ENCODE measurements around the gene FILIP1L. TPM values are rescaled to one million over a fixed set of nuclear protein-coding genes. Genes with fewer than 3 reads are reported as not detected.
A peak's percentile ranks its signal among the peaks of the same experiment; 100 is the strongest.

Gene FILIP1L
- total and polyA plus RNA-seq, 4 experiments from 2014 or later = 0.32 TPM; not detected in 3

- no peaks in the 10 kb centered on the region for H3K27me3 Mint-ChIP-seq
- H3K9me3 Mint-ChIP-seq = peaks cover 3 to 31% (median 20%) of the 10 kb centered on the region in 8 donors
- Histone ChIP-seq H3K36me3 (ENCODE audit: insufficient read depth, low read length) (no peaks in the 10 kb centered on the region), H3K4me1 (ENCODE audit: insufficient read depth, low read length) (no peaks in the 10 kb centered on the region), H3K27me3 (ENCODE audit: insufficient read depth, low read length) (no peaks in the 10 kb centered on the region), H3K27ac (ENCODE audit: low read depth, low read length) (no peak overlapping the region), H3K9me3 (ENCODE audit: control insufficient read depth in 1 of 2, low read length in 2 of 2) (peaks cover 0 to 9% of the 10 kb centered on the region in 2 donors), H3K4me3 (ENCODE audit: low read length in 2 of 2) (no peak overlapping the region)
- H3K4me1 Mint-ChIP-seq = no peaks in the 10 kb centered on the region
- no peak overlapping the region for H3K4me3 Mint-ChIP-seq
- ChIA-PET CTCF (ENCODE audit: partially characterized antibody) (no interaction called here), POLR2A (ENCODE audit: partially characterized antibody) (no interaction called here)
- intact Hi-C loops (cut with micrococcal nuclease) = no loop called here
- H3K27ac Mint-ChIP-seq = no peak overlapping the region
- peaks cover 56 to 72% of the 10 kb centered on the region in 2 donors for H3K36me3 Mint-ChIP-seq
- DNase-seq = no peak
Observed at GRCh38 chr3:100155128-100155527, 40.8 kb upstream of the FILIP1L start.

GRCh38 chr3:100154171-100154570 lies 39.9 kb upstream of the FILIP1L start:
- intact Hi-C loops (cut with micrococcal nuclease) = no loop called here

GRCh38 chr3:100151024-100151707 lies 36.9 kb upstream of the FILIP1L start:
- intact Hi-C loops (cut with micrococcal nuclease) = no loop called here
- peaks cover 52 to 70% of the 10 kb centered on the region in 2 donors for H3K36me3 Mint-ChIP-seq
- H3K4me1 Mint-ChIP-seq = peaks cover 0 to 5% (median under 1%) of the 10 kb centered on the region in 4 donors
- H3K27ac Mint-ChIP-seq = no peak overlapping the region
- H3K9me3 ChIP-seq (ENCODE audit: control insufficient read depth in 1 of 2, low read length in 2 of 2) = peaks cover 0 to 9% of the 10 kb centered on the region in 2 donors
- no peaks in the 10 kb centered on the region for H3K27me3 ChIP-seq (ENCODE audit: insufficient read depth, low read length)
- no peak overlapping the region for H3K27ac ChIP-seq (ENCODE audit: low read depth, low read length)
- no peaks in the 10 kb centered on the region for H3K36me3 ChIP-seq (ENCODE audit: insufficient read depth, low read length)
- CTCF ChIA-PET (ENCODE audit: partially characterized antibody) = no interaction called here
- H3K27me3 Mint-ChIP-seq = no peaks in the 10 kb centered on the region
- H3K4me3 Mint-ChIP-seq = no peak overlapping the region
- no peak overlapping the region for H3K4me3 ChIP-seq (ENCODE audit: low read length in 2 of 2)
- DNase-seq = no peak
- POLR2A ChIA-PET (ENCODE audit: partially characterized antibody) = no interaction called here
- H3K4me1 ChIP-seq (ENCODE audit: insufficient read depth, low read length) = no peaks in the 10 kb centered on the region
- H3K9me3 Mint-ChIP-seq = peaks cover 3 to 19% (median 13%) of the 10 kb centered on the region in 8 donors

More at GRCh38 chr3:100154171-100154570, 39.9 kb upstream of the FILIP1L start:
- ChIA-PET POLR2A (ENCODE audit: partially characterized antibody) (no interaction called here), CTCF (ENCODE audit: partially characterized antibody) (no interaction called here)
- no peak overlapping the region for H3K4me3 ChIP-seq (ENCODE audit: low read length in 2 of 2)
- Mint-ChIP-seq H3K27me3 (no peaks in the 10 kb centered on the region), H3K9me3 (peaks cover 3 to 31% (median 20%) of the 10 kb centered on the region in 8 donors), H3K4me3 (no peak overlapping the region), H3K27ac (no peak overlapping the region), H3K36me3 (peaks cover 60 to 78% of the 10 kb centered on the region in 2 donors), H3K4me1 (peaks cover 0 to 1% (median under 1%) of the 10 kb centered on the region in 4 donors)
- peaks cover 0 to 9% of the 10 kb centered on the region in 2 donors for H3K9me3 ChIP-seq (ENCODE audit: control insufficient read depth in 1 of 2, low read length in 2 of 2)
- H3K27me3 ChIP-seq (ENCODE audit: insufficient read depth, low read length) = no peaks in the 10 kb centered on the region
- H3K36me3 ChIP-seq (ENCODE audit: insufficient read depth, low read length) = no peaks in the 10 kb centered on the region
- no peaks in the 10 kb centered on the region for H3K4me1 ChIP-seq (ENCODE audit: insufficient read depth, low read length)
- no peak for DNase-seq
- H3K27ac ChIP-seq (ENCODE audit: low read depth, low read length) = no peak overlapping the region

GRCh38 chr3:100150473-100150872 lies 36.2 kb upstream of the FILIP1L start:
- no peaks in the 10 kb centered on the region for H3K27me3 Mint-ChIP-seq
- H3K9me3 Mint-ChIP-seq = peaks cover 3 to 14% (median 10%) of the 10 kb centered on the region in 8 donors
- no peaks in the 10 kb centered on the region for H3K36me3 ChIP-seq (ENCODE audit: insufficient read depth, low read length)
- no peaks in the 10 kb centered on the region for H3K27me3 ChIP-seq (ENCODE audit: insufficient read depth, low read length)
- H3K4me1 ChIP-seq (ENCODE audit: insufficient read depth, low read length) = no peaks in the 10 kb centered on the region
- no peak overlapping the region for H3K4me3 ChIP-seq (ENCODE audit: low read length in 2 of 2)
- peaks cover 0 to 6% of the 10 kb centered on the region in 2 donors for H3K9me3 ChIP-seq (ENCODE audit: control insufficient read depth in 1 of 2, low read length in 2 of 2)
- ChIA-PET CTCF (ENCODE audit: partially characterized antibody) (no interaction called here), POLR2A (ENCODE audit: partially characterized antibody) (no interaction called here)
- no peak overlapping the region for H3K27ac ChIP-seq (ENCODE audit: low read depth, low read length)
- H3K4me3 Mint-ChIP-seq = no peak overlapping the region
- H3K36me3 Mint-ChIP-seq = peaks cover 51 to 65% of the 10 kb centered on the region in 2 donors
- H3K27ac Mint-ChIP-seq = no peak overlapping the region
- intact Hi-C loops (cut with micrococcal nuclease) = no loop called here
- H3K4me1 Mint-ChIP-seq = peaks cover 0 to 5% (median under 1%) of the 10 kb centered on the region in 4 donors
- no peak for DNase-seq

- Mint-ChIP-seq H3K27me3 (no peaks in the 10 kb centered on the region), H3K36me3 (peaks cover 44 to 59% of the 10 kb centered on the region in 2 donors), H3K27ac (peak overlapping the region in 2 of 7 donors; percentile 18 to 89), H3K4me3 (no peak overlapping the region), H3K9me3 (peaks cover under 1 to 9% (median 4%) of the 10 kb centered on the region in 8 donors), H3K4me1 (peaks cover 0 to 5% (median under 1%) of the 10 kb centered on the region in 4 donors)
- H3K36me3 ChIP-seq (ENCODE audit: insufficient read depth, low read length) = no peaks in the 10 kb centered on the region
- ChIA-PET POLR2A (ENCODE audit: partially characterized antibody) (no interaction called here), CTCF (ENCODE audit: partially characterized antibody) (no interaction called here)
- no peak overlapping the region for H3K4me3 ChIP-seq (ENCODE audit: low read length in 2 of 2)
- H3K4me1 ChIP-seq (ENCODE audit: insufficient read depth, low read length) = no peaks in the 10 kb centered on the region
- no peak overlapping the region for H3K27ac ChIP-seq (ENCODE audit: low read depth, low read length)
- DNase-seq = no peak
- intact Hi-C loops (cut with micrococcal nuclease) = no loop called here
- no peaks in the 10 kb centered on the region for H3K27me3 ChIP-seq (ENCODE audit: insufficient read depth, low read length)
- H3K9me3 ChIP-seq (ENCODE audit: control insufficient read depth in 1 of 2, low read length in 2 of 2) = no peaks in the 10 kb centered on the region
Observed at GRCh38 chr3:100149713-100150415, 35.6 kb upstream of the FILIP1L start.

- POLR2A ChIA-PET (ENCODE audit: partially characterized antibody) = no interaction called here
- H3K27ac Mint-ChIP-seq = peak overlapping the region in 1 of 7 donors; percentile 24
Observed at GRCh38 chr3:100149130-100149529, 34.8 kb upstream of the FILIP1L start.

GRCh38 chr3:100144255-100144866 lies 30.1 kb upstream of the FILIP1L start:
- no peak for DNase-seq
- POLR2A ChIA-PET (ENCODE audit: partially characterized antibody) = no interaction called here
- H3K27ac ChIP-seq (ENCODE audit: low read depth, low read length) = no peak overlapping the region
- Mint-ChIP-seq H3K36me3 (peaks cover 15 to 29% of the 10 kb centered on the region in 2 donors), H3K9me3 (peaks cover 0 to 20% (median 7%) of the 10 kb centered on the region in 8 donors), H3K27ac (no peak overlapping the region), H3K4me1 (peaks cover 0 to 5% (median 0%) of the 10 kb centered on the region in 4 donors), H3K27me3 (no peaks in the 10 kb centered on the region), H3K4me3 (no peak overlapping the region)
- no peaks in the 10 kb centered on the region for H3K4me1 ChIP-seq (ENCODE audit: insufficient read depth, low read length)
- H3K27me3 ChIP-seq (ENCODE audit: insufficient read depth, low read length) = no peaks in the 10 kb centered on the region
- no peaks in the 10 kb centered on the region for H3K9me3 ChIP-seq (ENCODE audit: control insufficient read depth in 1 of 2, low read length in 2 of 2)
- no peaks in the 10 kb centered on the region for H3K36me3 ChIP-seq (ENCODE audit: insufficient read depth, low read length)
- H3K4me3 ChIP-seq (ENCODE audit: low read length in 2 of 2) = no peak overlapping the region
- CTCF ChIA-PET (ENCODE audit: partially characterized antibody) = no interaction called here
- intact Hi-C loops (cut with micrococcal nuclease) = no loop called here

More at GRCh38 chr3:100149130-100149529, 34.8 kb upstream of the FILIP1L start:
- H3K27me3 ChIP-seq (ENCODE audit: insufficient read depth, low read length) = no peaks in the 10 kb centered on the region
- intact Hi-C loops (cut with micrococcal nuclease) = no loop called here
- H3K4me3 Mint-ChIP-seq = no peak overlapping the region
- no peaks in the 10 kb centered on the region for H3K9me3 ChIP-seq (ENCODE audit: control insufficient read depth in 1 of 2, low read length in 2 of 2)
- H3K36me3 ChIP-seq (ENCODE audit: insufficient read depth, low read length) = no peaks in the 10 kb centered on the region
- no peak overlapping the region for H3K27ac ChIP-seq (ENCODE audit: low read depth, low read length)
- H3K36me3 Mint-ChIP-seq = peaks cover 44 to 56% of the 10 kb centered on the region in 2 donors
- no peak overlapping the region for H3K4me3 ChIP-seq (ENCODE audit: low read length in 2 of 2)
- peaks cover 0 to 5% (median under 1%) of the 10 kb centered on the region in 4 donors for H3K4me1 Mint-ChIP-seq
- no peak for DNase-seq
- CTCF ChIA-PET (ENCODE audit: partially characterized antibody) = no interaction called here
- no peaks in the 10 kb centered on the region for H3K4me1 ChIP-seq (ENCODE audit: insufficient read depth, low read length)
- H3K9me3 Mint-ChIP-seq = peaks cover 0 to 9% (median 3%) of the 10 kb centered on the region in 8 donors
- no peaks in the 10 kb centered on the region for H3K27me3 Mint-ChIP-seq
